HG02973 (cell line): ENCODE data around the gene TSHB.

Experiments
- ATAC-seq: cut with Tn5 transposase; IDR thresholded peaks from one replicate; pipeline ENCODE4 v1.9.1; 2021; ENCODE audit warnings: moderate library complexity; ENCODE audit not compliant: unreplicated experiment

Gene TSHB

DNA sequence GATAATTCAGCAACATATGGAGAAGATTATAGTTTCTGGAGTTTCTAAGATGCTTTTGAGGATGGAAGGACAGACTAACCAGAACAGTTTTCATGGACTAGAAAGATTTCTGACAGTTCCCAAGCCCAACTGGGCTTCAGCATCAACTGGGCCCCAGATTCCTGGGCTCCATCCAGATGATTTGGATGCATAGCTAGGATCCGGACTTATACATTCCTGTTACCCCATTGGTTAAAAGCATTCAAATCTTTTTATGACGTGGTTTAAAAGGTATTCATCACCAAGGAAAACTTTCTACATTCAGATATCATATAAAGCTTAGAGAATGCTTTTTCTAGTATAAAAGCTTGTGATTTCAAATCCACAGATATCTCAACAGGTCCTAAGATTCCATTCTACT, 29.7 kb downstream of the TSHB start:
- ATAC-seq: no peak

GRCh38 chr1:115060501-115060900, 30.9 kb downstream of the TSHB start:
- no peak for ATAC-seq

GRCh38 chr1:115062542-115063004, 32.9 kb downstream of the TSHB start:
- ATAC-seq: peak; percentile 70

DNA sequence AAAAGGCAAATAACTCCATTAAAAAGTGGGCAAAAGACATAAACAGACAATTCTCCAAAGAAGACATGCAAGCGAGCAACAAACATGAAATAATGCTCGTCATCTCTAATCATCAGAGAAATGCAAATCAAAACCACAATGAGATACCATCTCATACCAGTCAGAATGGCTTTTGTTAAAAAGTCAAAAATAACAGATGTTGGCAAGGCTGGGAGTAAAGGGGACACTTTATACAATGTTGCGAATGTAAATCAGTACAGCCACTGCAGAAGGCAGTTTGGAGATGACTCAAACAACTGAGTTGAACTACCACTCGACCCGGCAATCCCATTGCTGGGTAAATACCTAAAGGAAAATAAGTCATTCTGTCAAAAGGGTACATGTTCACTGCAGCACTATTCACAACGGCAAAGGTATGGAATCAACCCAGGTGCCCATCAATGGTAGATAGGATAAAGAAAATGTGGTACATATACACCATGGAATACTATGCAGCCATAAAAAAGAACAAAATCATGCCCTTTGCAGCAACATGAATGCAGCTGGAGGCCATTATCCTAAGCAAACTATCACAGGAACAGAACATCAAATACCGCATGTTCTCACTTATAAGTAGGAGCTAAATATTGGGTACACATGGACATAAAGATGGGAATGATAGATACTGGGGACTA, 33.7 kb downstream of the TSHB start:
- no peak for ATAC-seq

DNA sequence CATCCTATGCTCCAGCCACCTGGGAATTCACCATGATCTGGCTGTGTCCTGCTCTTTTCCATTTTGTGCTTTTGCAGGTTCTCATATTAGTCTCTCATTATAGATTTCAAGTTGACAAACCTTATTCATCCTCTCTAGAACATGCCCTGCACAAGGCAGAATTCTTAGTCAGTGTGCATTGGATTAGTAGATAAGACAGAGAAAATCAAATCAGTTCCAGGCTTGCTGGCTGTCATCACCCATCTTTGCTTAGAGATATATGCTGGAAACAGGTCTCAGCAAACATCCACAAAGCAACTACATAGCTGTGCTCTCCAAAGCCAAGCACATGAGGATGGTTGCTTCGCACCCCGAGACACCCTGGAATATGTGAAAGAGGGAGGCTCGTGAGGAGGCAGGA, 34.8 kb downstream of the TSHB start:
- no peak for ATAC-seq

- no peak for ATAC-seq
Measured at GRCh38 chr1:115065021-115065420, 35.4 kb downstream of the TSHB start.

GRCh38 chr1:115067161-115067859, 37.7 kb downstream of the TSHB start:
- ATAC-seq: no peak

DNA sequence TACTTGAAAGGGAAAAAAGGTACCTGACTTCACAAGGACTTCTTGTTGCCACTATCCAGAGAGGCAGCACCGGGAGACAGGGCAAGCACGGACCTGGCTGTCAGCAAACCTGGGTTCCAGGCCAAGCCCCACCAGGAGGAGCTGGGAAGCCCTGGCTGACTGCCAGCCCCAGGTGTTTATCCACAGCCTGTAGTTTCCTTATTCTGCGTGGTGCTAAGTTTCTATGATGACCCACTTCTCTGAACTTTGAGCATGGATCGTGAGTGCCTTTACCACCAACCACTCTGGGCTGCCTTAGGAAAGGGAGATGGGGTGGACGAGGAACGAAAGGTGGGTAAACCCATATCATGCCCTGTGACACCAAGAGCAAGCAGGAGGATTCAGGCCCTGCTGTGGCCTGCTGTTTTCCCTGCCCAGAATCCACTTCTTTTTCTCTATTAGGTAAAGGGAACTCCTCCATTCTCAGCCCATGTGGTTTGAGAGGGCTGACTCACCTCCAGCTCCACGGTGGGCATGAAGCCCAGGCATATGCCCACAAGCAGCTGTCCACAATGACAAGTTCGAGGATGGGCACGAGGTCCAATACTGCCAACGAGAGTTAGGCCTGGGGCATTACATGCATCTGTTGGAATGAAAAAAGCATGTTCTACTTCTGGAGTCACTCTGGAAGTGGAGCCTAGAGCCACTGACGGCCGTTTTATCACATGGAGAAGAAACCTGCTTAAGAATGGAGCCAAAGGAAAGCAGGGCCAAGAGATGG, 39.4 kb downstream of the TSHB start:
- no peak for ATAC-seq

DNA sequence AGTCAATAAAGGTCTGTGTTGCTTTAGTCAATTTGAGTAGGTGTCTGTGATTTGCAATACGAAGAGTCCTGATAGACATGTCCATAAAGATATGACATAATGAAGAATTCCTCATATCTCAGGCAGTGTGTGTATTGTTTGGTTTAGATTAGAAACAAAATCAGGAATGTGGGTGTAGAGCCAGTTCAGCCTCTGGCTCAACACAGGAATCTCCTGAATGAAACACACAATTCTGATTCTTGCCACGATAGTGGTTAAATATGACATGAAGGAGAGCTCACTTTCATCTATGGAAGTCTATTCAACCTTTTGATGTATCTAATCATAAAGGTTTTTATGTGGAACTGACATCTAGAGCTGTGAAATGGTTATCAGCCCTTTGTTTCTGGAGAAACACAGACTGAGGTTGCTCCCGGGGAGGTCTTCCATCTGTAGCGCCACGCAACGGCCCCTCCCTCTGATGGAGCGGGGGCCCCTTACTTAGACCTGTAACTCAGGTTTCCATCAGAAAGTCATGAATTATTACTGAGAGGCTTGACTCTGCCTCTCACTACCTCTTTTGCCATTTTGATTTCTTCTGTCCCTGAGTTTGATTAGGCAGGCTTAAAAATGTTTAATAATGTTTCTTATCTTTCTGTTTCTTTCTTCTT, 40.2 kb downstream of the TSHB start:
- no peak for ATAC-seq

DNA sequence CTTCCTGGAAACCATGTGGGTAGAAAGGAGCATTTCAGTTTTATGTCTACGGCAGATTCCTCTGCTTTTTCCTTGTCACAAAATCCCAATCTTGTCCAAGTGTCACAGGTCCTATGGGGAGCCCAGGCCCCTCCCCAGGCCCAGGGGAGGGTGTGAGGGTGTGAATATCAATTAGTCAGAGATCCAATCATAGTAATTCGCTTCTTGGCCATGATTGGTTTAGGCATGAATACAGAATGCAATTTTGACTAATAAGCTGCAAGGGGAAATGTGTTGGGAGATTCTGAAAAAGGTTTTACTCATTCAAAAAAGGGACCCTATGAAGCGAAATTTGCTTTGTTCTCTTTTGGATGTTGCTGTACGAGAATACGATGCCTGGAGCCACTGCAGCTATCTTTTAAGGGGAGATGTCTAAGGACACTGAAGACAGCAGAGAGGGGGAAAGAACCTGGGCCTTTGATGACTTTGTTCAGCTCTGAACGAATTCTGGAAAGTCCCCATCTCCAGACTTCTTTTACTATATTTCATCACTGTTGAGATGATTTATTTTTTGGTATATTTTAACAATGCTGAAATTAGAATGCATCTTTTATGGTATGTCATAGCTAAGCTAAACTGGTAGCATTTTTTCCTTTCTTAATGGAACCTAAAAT, 41.5 kb downstream of the TSHB start:
- no peak for ATAC-seq

GRCh38 chr1:115073298-115074087, 43.9 kb downstream of the TSHB start:
- no peak for ATAC-seq

GRCh38 chr1:115074839-115075534, 45.4 kb downstream of the TSHB start:
- ATAC-seq: no peak

DNA sequence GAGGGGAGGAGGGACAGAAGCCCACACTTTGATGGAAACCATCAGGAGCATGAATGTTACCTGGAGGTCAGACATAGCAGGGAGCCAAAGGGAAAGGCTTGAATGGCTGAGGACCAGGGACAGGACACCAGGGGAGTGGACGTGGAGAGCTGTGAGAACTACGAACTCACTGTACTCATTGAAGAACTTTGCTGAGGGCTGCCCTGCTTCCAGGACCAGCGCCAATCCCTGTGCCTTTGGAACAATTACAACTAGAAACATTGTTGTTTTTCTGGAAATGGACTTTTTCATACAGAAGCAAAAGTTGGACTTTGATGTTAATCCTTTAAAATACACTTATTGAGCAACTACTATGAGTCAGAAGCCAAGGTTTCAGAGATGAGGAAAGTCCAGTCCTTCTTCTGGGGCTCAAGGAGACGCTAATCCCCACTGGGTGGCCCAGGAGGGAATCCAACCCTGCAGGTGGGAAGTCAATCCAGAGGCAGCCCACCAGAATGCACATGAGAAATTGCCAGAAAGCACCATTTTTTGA, 46.8 kb downstream of the TSHB start:
- ATAC-seq: no peak

- no peak for ATAC-seq
Measured at GRCh38 chr1:115077286-115077983, 47.8 kb downstream of the TSHB start.

- ATAC-seq: no peak
Measured at GRCh38 chr1:115077984-115078330, 48.3 kb downstream of the TSHB start.

GRCh38 chr1:115078708-115079107, 49.1 kb downstream of the TSHB start:
- no peak for ATAC-seq

DNA sequence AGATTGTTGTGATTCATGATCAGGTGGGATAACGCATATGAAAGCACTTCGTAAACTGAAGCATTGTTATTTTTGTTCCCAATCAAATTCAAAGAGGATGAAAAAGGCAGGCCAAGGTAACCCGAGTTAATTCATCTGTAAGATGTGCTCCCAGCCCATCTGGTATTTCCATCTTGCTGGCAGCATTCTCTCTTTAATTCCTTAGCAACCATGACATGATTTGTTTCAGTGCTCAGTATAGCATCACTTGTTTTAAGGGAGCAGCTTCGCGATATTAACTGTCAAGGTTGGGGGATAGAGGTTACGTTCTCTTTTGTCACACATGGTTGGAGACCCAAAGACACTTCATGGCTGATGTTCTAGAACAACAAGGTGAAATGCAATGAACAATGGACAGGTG, 53.3 kb downstream of the TSHB start:
- no peak for ATAC-seq
